Stimulated activated CD4-positive, alpha-beta T cell treated with anti-CD3 and anti-CD28 coated beads, Interleukin-1b, Interleukin-23, amount 100 ng/mL, for 24 hours (primary cell): ENCODE measurements around the gene HSPBP1.

Experiments
- DNase-seq, 4 experiments: peaks; one replicate each; pipeline ENCODE4 v3.0.0-alpha.2; 2020; ENCODE audit warnings: low read depth in 4 of 4, low spot score in 1 of 4

The HSPBP1 gene

GRCh38 chr19:55220525-55220924 lies 59.4 kb downstream of the HSPBP1 start:
- DNase-seq, result no peak

- DNase-seq, result peak; percentile 15 to 58 (median 28)
Observed at GRCh38 chr19:55216461-55217198, 63.3 kb downstream of the HSPBP1 start.

GRCh38 chr19:55213547-55213946 lies 66.4 kb downstream of the HSPBP1 start:
- DNase-seq, result no peak

GRCh38 chr19:55212447-55212846 lies 67.5 kb downstream of the HSPBP1 start:
- peak in 3 of 4 experiments; percentile 13 to 32 (median 20) for DNase-seq
